Liver (tissue), 3 donors: ENCODE measurements around the gene LHFPL3.
"Not testable (repeated sequence)": the region's sequence is repeated elsewhere in the genome, so short reads cannot be mapped to it uniquely, and the experiment has no call there.

ENCODE experiments used
- ATF3 ChIP-seq: IDR thresholded peaks from 2 replicates; pipeline ENCODE4 v1.6.1; 2016; ENCODE audit warnings: antibody characterized with exemption
- EGR1 ChIP-seq, 2 donors: IDR thresholded peaks; 2 replicates each; pipeline ENCODE4 v1.6.1; 2016 to 2018; ENCODE audit warnings: antibody characterized with exemption in 2 of 2, low read depth in 2 of 2
- FOXA1 ChIP-seq: IDR thresholded peaks from 2 replicates; pipeline ENCODE4 v1.6.1; 2016; ENCODE audit warnings: antibody characterized with exemption
- GABPA ChIP-seq, 2 donors: IDR thresholded peaks in 1 of 2; conservative IDR thresholded peaks in 1 of 2; 2 replicates each; pipeline ENCODE4 v1.6.1; 2016; ENCODE audit warnings: antibody characterized with exemption in 2 of 2, mild to moderate bottlenecking in 1 of 2, moderate library complexity in 1 of 2
- HNF4G ChIP-seq: IDR thresholded peaks from 2 replicates; pipeline ENCODE4 v1.6.1; 2016; ENCODE audit warnings: antibody characterized with exemption
- JUND ChIP-seq, 2 donors: IDR thresholded peaks; 2 replicates each; pipeline ENCODE4 v1.6.1; 2016; ENCODE audit warnings: antibody characterized with exemption in 2 of 2
- MAX ChIP-seq: IDR thresholded peaks from 2 replicates; pipeline ENCODE4 v1.6.1; 2016; ENCODE audit warnings: antibody characterized with exemption
- RAD21 ChIP-seq, 2 donors: IDR thresholded peaks; 2 replicates each; pipeline ENCODE4 v1.6.1; 2016; ENCODE audit warnings: antibody characterized with exemption in 2 of 2, mild to moderate bottlenecking in 2 of 2
- RXRA ChIP-seq, 2 donors: IDR thresholded peaks; 2 replicates each; pipeline ENCODE4 v1.6.1; 2017 to 2018; ENCODE audit warnings: antibody characterized with exemption in 2 of 2, mild to moderate bottlenecking in 1 of 2
- SP1 ChIP-seq: IDR thresholded peaks from 2 replicates; pipeline ENCODE4 v1.6.1; 2018; ENCODE audit warnings: antibody characterized with exemption, mild to moderate bottlenecking
- TAF1 ChIP-seq: conservative IDR thresholded peaks from 2 replicates; pipeline ENCODE4 v1.6.1; 2016; ENCODE audit warnings: antibody characterized with exemption, mild to moderate bottlenecking
- YY1 ChIP-seq: IDR thresholded peaks from 2 replicates; pipeline ENCODE4 v1.6.1; 2016; ENCODE audit warnings: antibody characterized with exemption, mild to moderate bottlenecking
- TF ChIP-seq, protein P1 (sequence below): fragments of 150-350 bp; IDR thresholded peaks from 2 replicates; pipeline ENCODE4 v1.5.1; 2017; ENCODE audit warnings: improper control_type of control experiment, low read depth, low read length; ENCODE audit not compliant: missing input control
- TF ChIP-seq, protein P2 (sequence below): IDR thresholded peaks from 2 replicates; pipeline ENCODE4 v1.6.1; 2016; ENCODE audit warnings: antibody characterized with exemption, mild to moderate bottlenecking
- donor health status: healthy.
- donor health status: healthy.

DNA sequence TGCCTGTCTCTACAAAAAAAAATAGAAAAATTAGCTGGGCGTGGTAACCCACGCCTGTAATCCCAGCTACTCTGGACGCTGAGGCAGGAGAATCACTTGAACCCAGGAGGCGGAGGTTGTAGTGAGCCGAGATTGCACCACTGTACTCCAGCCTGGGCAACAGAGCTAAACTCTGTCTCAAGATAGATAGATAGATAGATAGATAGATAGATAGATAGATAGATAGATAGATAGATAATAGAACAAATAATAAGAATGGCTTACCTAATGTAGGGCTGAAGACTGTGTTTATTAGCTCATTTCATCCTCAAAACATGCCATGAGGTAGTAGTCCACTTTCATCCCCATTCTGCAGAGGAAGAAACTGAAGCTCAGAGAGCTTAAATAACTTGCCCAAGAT lies 597.8 kb downstream of the LHFPL3 start:
- not testable (repeated sequence) for TF ChIP-seq GABPA (IDR thresholded peaks at IDR 0.05 in 1 of 2, conservative IDR thresholded peaks at IDR 0.05 in 1 of 2); RAD21 (IDR thresholded peaks at IDR 0.05); SP1; TAF1; EGR1 (IDR thresholded peaks at IDR 0.05; ENCODE audit: low read depth in 2 of 2); JUND (IDR thresholded peaks at IDR 0.05); HNF4G; YY1; ATF3; RXRA (IDR thresholded peaks at IDR 0.05); MAX; FOXA1
- TF ChIP-seq, protein P1, sequence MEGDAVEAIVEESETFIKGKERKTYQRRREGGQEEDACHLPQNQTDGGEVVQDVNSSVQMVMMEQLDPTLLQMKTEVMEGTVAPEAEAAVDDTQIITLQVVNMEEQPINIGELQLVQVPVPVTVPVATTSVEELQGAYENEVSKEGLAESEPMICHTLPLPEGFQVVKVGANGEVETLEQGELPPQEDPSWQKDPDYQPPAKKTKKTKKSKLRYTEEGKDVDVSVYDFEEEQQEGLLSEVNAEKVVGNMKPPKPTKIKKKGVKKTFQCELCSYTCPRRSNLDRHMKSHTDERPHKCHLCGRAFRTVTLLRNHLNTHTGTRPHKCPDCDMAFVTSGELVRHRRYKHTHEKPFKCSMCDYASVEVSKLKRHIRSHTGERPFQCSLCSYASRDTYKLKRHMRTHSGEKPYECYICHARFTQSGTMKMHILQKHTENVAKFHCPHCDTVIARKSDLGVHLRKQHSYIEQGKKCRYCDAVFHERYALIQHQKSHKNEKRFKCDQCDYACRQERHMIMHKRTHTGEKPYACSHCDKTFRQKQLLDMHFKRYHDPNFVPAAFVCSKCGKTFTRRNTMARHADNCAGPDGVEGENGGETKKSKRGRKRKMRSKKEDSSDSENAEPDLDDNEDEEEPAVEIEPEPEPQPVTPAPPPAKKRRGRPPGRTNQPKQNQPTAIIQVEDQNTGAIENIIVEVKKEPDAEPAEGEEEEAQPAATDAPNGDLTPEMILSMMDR, result not testable (repeated sequence)
- TF ChIP-seq, protein P2, sequence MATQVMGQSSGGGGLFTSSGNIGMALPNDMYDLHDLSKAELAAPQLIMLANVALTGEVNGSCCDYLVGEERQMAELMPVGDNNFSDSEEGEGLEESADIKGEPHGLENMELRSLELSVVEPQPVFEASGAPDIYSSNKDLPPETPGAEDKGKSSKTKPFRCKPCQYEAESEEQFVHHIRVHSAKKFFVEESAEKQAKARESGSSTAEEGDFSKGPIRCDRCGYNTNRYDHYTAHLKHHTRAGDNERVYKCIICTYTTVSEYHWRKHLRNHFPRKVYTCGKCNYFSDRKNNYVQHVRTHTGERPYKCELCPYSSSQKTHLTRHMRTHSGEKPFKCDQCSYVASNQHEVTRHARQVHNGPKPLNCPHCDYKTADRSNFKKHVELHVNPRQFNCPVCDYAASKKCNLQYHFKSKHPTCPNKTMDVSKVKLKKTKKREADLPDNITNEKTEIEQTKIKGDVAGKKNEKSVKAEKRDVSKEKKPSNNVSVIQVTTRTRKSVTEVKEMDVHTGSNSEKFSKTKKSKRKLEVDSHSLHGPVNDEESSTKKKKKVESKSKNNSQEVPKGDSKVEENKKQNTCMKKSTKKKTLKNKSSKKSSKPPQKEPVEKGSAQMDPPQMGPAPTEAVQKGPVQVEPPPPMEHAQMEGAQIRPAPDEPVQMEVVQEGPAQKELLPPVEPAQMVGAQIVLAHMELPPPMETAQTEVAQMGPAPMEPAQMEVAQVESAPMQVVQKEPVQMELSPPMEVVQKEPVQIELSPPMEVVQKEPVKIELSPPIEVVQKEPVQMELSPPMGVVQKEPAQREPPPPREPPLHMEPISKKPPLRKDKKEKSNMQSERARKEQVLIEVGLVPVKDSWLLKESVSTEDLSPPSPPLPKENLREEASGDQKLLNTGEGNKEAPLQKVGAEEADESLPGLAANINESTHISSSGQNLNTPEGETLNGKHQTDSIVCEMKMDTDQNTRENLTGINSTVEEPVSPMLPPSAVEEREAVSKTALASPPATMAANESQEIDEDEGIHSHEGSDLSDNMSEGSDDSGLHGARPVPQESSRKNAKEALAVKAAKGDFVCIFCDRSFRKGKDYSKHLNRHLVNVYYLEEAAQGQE, result not testable (repeated sequence)
